ENCODE measurements around the gene HOXB4. TPM values are rescaled to one million over a fixed set of nuclear protein-coding genes. Genes with fewer than 3 reads are reported as not detected.

Gene HOXB4
- 0.06 to 0.13 TPM (median 0.09 TPM) in 5 replicates for total RNA-seq (2022; extraction: Qiagen RNA extraction)

GRCh38 chr17:48577946-48578615 is at the start of gene HOXB4:
HOXB4 (minus strand) TSS chr17:48578350; CDS start chr17:48578319, 31 bp downstream.

GRCh38 chr17:48626245-48627117 is 48.3 kb upstream of the HOXB4 start, which contains the start of gene HOXB9:
HOXB9 (minus strand) TSS chr17:48626358; CDS start chr17:48626269, 89 bp downstream.

GRCh38 chr17:48615047-48615962 is 37.2 kb upstream of the HOXB4 start, which contains the start of gene HOXB8:
HOXB8 (minus strand) TSS chr17:48615292; CDS start chr17:48614704, 588 bp downstream.

GRCh38 chr17:48610282-48611211 is 32.4 kb upstream of the HOXB4 start, which contains the start of gene HOXB7:
HOXB7 (minus strand) TSS chr17:48611017; CDS start chr17:48610918, 99 bp downstream.

GRCh38 chr17:48604770-48605329 is 26.7 kb upstream of the HOXB4 start, which contains the start of gene HOXB6:
HOXB6 (minus strand) TSS chr17:48604986; CDS start chr17:48598150, 6,836 bp downstream.

GRCh38 chr17:48593126-48593829 is 15.1 kb upstream of the HOXB4 start, which contains the start of gene HOXB5:
HOXB5 (minus strand) TSS chr17:48593779; CDS start chr17:48593682, 97 bp downstream.

GRCh38 chr17:48589831-48590606 is 11.9 kb upstream of the HOXB4 start, which contains the start of gene HOXB3:
HOXB3 (minus strand) TSS chr17:48590241; CDS start chr17:48552474, 37,767 bp downstream.

GRCh38 chr17:48545022-48545375 is 33.2 kb downstream of the HOXB4 start, which contains the start of gene HOXB2:
HOXB2 (minus strand) TSS chr17:48545109; CDS start chr17:48544911, 198 bp downstream.

GRCh38 chr17:48530887-48531272 is 47.3 kb downstream of the HOXB4 start, which contains the start of gene HOXB1:
HOXB1 (minus strand) TSS chr17:48531011; CDS start chr17:48530904, 107 bp downstream.

Other genes with a start within 250 kb of the HOXB4 start
- gene SKAP1, start 148.1 kb downstream of the HOXB4 start, total RNA-seq (2022; extraction: Qiagen RNA extraction) = 0.11 to 0.14 TPM in 2 of 5 replicates, not detected in the others
- gene HOXB1, start 47.3 kb downstream of the HOXB4 start, total RNA-seq (2022; extraction: Qiagen RNA extraction) = not detected in 5 replicates
- 0.33 to 0.46 TPM (median 0.34 TPM) in 5 replicates for gene HOXB2, start 33.2 kb downstream of the HOXB4 start, total RNA-seq (2022; extraction: Qiagen RNA extraction)
- 3.9 to 6.9 TPM (median 6.0 TPM) in 5 replicates for gene HOXB3, start 11.9 kb upstream of the HOXB4 start, total RNA-seq (2022; extraction: Qiagen RNA extraction)
- gene HOXB5, start 15.4 kb upstream of the HOXB4 start, total RNA-seq (2022; extraction: Qiagen RNA extraction) = 0.88 to 2.5 TPM (median 2.0 TPM) in 5 replicates
- gene HOXB6, start 26.6 kb upstream of the HOXB4 start, total RNA-seq (2022; extraction: Qiagen RNA extraction) = 2.5 to 5.9 TPM (median 4.8 TPM) in 5 replicates
- 28.6 to 35.7 TPM (median 31.4 TPM) in 5 replicates for gene HOXB7, start 32.7 kb upstream of the HOXB4 start, total RNA-seq (2022; extraction: Qiagen RNA extraction)
- 5.3 to 6.8 TPM (median 5.9 TPM) in 5 replicates for gene HOXB8, start 36.9 kb upstream of the HOXB4 start, total RNA-seq (2022; extraction: Qiagen RNA extraction)
- 7.0 to 7.5 TPM (median 7.3 TPM) in 5 replicates for gene HOXB9, start 48.0 kb upstream of the HOXB4 start, total RNA-seq (2022; extraction: Qiagen RNA extraction)
- not detected in 5 replicates for gene PRAC1, start 144.2 kb upstream of the HOXB4 start, total RNA-seq (2022; extraction: Qiagen RNA extraction)
- gene PRAC2, start 144.8 kb upstream of the HOXB4 start, total RNA-seq (2022; extraction: Qiagen RNA extraction) = not detected in 5 replicates
- 1.6 to 2.3 TPM (median 2.0 TPM) in 5 replicates for gene HOXB13, start 150.4 kb upstream of the HOXB4 start, total RNA-seq (2022; extraction: Qiagen RNA extraction)
- 0.56 to 1.1 TPM (median 0.70 TPM) in 5 replicates for gene TTLL6, start 238.9 kb upstream of the HOXB4 start, total RNA-seq (2022; extraction: Qiagen RNA extraction)

All from A549 treated with dexamethasone at 1 μM for 4 hours (cell line).